Measurements from ENCODE around the gene IFI27.

The IFI27 gene

GRCh38 chr14:94103554-94104150, 6.9 kb upstream of the IFI27 start:
- DNase-seq: no peak

DNA sequence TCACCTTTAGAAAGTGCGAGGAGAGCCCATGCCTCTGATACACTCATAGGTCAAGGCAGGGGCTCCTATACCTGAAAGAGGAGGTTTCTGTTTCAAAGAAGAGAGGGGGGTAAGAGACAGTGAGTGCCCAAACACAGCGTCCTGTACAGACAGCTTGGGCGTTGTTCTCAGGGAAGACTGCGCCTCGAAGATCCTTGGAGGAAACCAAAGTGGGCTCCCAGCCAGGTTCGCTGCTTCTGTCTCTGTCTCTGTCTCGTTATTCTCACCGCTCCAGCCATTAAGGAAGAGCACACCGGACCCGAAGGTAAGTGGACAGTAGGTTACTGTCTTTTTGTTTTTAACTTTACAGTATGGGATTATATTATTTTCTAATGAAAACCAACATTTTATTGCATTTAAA, 5.8 kb upstream of the IFI27 start:
- no peak for DNase-seq

GRCh38 chr14:94109915-94110250, 653 bp upstream of the IFI27 start:
- DNase-seq: no peak

DNA sequence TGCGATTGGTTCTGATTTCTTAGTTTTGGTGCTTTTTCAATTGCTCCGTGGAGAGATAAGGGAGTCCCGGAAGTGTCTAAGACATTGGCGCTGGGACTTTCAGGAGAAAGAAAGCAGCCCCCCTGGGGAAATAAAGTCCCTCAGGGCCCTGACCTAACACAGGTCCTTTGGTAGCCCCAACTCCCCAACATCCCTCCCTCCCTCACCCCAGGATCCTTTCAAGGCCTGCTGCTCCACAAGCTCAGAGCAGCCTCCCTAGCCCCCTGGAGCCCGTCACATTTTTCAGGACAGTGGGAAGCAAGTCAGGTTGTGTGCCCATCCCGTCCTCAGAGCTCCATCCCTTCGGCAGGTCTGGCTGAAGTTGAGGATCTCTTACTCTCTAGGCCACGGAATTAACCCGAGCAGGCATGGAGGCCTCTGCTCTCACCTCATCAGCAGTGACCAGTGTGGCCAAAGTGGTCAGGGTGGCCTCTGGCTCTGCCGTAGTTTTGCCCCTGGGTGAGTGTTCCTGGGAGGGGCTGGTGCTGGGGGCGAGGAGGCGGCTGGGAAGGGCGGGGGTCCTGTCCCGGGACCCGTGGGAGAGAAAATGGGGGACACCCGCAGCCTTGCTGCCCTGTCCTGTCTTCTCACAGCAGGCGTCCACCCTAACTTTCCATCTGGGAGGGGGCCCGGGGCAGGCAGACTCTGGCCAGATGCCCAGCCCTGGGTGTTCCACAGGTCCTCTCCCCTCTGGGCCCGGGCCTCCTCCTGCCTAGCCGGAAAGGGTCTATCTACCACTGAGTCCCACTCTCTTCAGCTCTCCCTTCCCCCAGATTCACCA, 950 bp downstream of the IFI27 start:
- DNase-seq: no peak

GRCh38 chr14:94112513-94113063, 2.1 kb downstream of the IFI27 start:
- no peak for DNase-seq

DNA sequence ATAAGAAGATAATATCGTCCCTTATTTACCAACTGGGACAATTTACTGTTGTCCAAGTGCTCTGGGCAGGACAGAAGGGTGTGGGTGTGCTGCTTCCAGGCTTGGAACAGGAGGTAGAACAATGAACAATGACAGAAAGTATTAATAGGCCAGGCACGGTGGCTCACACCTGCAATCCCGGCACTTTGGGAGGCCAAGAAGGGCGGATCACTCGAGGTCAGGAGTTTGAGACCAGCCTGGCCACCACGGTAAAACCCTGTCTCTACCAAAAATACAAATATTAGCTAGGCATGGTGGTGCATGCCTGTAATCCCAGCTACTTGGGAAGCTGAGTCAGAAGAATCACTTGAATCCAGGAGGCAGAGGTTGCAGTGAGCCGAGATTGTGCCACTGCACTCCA, 2.5 kb downstream of the IFI27 start:
- no peak for DNase-seq

DNA sequence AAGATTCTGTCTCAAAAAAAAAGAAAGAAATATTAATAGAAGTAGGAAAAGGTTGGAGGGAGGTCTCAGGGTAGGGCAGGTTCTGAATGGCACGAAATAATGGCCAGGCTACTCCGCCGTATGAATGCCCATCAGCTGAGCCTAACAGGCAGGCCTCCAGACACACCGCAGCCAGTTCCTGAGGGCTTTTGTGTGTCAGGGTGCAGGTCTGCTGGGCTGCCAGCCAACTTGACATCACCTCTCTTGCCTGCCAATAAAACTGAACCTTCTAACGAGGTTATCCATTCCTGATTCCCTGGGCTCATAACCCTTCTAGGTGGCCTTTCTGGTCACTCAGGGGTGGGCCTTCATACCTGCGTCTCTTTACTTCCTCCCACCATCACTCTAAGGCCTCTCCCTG, 3.0 kb downstream of the IFI27 start:
- DNase-seq: no peak

- no peak for DNase-seq
Observed at GRCh38 chr14:94113908-94114588, 3.5 kb downstream of the IFI27 start.

DNA sequence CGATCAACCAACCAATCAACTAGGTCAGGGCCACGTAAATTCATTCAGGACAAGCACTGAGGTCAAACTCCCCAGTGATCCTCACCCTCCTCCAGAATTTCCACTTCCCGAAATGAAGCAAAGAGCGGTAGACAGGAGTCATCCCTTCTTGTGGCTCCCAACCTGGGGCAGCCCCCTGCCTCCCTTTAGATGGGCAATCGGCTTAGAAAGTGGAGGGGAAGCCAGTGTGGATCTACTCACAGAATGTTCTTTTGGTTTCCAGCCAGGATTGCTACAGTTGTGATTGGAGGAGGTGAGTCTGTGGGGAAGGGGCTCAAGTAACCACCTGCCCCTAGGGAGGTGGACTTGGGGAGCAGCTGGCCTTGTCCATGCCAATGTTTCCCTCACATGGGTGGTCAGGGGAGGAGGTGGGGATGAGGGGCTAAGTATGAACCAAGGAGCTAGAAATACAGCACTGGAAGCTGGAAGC, 4.1 kb downstream of the IFI27 start:
- DNase-seq: no peak

GRCh38 chr14:94115058-94115591, 4.6 kb downstream of the IFI27 start:
- no peak for DNase-seq

DNA sequence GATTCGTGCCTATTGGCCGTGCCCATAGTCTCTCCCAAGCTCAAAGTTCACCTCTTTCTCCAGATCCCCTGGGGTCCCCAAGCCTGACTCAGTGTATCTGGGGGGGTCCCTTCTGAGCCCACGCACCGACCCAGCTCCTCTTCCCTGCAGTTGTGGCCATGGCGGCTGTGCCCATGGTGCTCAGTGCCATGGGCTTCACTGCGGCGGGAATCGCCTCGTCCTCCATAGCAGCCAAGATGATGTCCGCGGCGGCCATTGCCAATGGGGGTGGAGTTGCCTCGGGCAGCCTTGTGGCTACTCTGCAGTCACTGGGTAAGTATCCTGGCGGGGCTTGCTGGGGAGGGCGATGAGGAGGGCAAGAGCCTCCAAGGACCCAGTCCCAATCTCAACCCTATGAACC, 5.1 kb downstream of the IFI27 start:
- no peak for DNase-seq

DNA sequence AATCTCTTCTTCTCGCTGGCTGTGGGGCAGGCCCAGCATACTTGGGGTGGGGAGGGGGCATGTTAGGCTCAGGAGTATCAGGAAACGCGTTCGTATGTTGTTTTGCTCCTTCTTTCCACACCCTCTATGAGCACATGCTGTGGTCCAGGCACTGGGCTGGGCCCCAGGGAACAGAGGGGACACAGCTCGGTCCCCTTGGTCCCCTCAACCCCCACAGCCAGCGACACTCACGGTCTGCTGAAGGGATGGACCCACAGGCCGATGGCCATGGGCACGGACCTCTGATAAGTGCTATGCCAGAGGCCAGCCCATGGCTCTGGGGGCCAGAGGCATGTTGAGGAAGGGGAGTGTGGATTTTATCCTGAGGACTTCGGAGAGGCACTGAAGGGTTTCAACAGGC, 6.2 kb downstream of the IFI27 start:
- DNase-seq: no peak

DNA sequence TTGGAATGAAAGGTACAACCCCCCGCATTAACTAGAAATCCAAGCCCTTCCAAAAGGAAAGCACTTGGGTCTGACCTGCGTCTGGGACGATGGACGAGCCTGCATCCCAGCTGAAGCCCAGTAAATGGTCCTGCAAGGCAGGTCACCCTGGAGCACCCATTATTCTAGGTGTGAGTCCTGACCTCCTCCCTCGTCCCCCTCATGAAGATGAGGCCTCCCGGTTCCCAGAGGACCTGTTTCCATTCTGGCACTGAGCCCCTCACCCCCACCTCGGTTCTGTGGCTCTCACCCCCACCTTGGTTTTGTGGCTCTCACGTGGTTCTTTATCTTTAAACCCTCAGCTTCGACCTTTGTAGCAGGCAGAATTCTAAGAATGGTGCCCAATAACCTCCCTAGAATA, 7.3 kb downstream of the IFI27 start:
- no peak for DNase-seq

GRCh38 chr14:94119071-94119470, 8.5 kb downstream of the IFI27 start:
- DNase-seq: no peak

DNA sequence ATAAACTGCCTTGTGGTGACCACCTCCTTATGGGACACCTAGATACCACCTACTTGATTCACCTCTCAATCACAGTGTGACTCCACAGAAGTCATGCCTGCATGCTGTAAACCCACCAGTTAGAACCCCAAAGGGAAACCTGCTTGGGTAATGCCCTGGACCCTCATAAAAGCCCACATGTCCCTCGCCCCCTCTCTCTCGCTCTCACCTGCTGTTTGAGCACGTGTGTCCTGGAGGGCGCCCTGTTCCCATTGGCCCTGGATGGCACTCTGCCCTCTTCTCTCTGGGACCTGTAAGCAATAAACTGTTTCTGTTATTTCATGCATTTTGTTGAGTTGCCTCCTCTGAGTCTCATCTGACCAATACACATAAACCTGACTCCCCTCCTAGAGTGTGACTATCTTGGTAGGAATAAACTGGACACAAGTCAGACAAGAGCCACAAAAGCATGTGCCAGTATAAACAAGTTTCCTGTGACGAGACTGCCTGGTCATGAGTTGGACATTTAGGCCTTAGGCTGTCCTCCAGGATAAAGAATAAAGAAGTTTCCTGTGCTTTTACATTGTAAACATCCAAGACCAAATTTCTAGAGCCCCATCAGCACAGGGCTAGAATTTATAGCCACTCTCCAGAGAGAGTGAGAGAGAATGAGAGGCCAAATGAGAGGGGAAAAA, 10.3 kb downstream of the IFI27 start:
- DNase-seq: no peak

GRCh38 chr14:94121485-94121884, 10.9 kb downstream of the IFI27 start:
- no peak for DNase-seq

DNA sequence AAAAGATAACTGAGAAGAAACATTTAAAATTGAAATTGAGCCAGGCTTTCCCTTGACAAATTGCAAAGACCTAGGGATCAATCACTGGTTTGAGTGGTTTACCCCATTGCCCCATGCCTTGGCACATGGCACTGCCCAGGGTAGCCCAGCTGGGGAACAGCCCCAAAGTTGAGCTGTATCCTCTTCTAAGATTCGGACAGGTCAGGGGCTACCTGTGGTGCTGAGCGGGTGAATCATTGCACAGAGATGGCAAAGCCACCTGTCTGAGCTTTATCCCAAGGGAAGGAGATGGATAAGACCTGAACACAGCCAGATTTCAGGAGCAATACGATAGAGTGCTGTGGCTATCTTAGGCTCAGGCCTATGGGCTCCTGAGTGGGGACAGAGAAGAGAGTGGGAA, 11.9 kb downstream of the IFI27 start:
- DNase-seq: no peak

- DNase-seq: no peak
Observed at GRCh38 chr14:94123296-94123695, 12.8 kb downstream of the IFI27 start.

GRCh38 chr14:94123868-94124267, 13.3 kb downstream of the IFI27 start:
- DNase-seq: no peak

DNA sequence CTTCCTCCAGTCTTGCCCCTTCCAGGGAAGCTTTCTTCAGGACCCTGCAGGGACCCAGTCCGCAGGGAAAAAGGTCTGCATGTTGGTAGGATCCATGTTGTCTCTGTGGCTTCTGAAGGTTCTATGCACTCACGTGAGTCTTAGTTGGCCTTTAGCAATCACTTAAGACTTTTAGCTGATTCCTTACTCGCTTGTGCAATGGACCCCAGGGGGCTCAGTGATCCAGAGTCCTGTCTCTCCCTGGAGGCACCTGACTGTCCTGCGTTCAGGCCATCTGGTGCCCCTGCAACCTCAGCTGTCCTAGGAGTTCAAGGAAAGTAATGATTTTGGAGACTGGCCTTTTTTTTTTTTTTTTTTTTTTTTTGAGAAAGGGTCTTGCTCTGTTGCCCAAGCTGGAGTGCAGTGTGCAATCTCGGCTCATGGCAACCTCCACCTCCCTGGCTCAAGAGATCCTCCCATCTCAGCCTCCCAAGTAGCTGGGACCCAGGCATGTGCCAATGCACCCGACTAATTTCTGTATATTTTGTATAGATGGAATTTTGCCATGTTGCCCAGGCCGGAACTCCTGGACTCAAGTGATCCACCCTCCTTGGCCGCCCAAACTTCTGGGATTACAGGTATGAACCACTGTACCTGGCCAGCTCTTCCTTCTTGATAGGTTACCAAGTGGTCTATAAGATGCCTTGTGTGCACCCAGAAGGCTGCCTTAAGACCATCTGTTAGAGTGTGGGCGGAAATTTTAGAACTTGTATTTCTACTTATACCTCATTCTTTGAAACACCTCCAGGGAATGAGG, 14.2 kb downstream of the IFI27 start:
- DNase-seq: no peak

DNA sequence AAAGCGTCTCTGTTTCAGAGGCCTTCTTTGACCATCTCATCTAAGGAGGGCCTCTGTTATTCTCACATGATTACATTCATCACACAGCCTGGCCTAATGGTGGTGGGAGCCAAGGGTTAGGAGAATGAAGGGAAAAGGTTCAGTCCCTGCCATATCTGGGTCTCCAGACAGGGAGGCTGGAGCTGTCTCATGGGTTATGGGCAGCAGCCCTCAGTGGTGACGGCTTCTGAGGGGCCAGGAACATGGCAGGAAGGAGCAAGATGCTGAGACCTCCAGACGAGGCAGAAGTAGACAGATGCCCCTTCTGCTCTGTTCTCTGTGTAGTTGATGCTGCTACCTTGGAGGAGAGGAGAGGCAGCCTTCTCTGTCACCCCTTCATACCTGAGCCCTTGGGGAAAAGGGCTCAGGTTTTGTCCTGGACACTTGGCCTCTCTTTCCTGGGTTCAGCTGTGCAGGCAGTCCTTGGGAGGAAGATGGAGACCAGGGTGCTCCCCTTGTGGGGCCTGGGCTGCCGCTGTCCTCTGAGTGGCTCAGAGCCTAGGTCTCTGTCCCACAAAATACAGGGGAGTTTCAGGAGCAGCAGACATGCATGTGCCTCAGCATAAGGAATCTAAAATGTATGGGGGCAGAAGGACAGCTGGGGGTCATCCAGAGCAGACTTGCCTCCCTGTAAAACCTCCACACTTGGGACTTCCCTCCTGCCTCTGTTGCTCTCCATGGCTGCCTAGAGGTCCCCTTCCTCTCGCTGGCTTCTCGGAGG, 15.3 kb downstream of the IFI27 start:
- no peak for DNase-seq

DNA sequence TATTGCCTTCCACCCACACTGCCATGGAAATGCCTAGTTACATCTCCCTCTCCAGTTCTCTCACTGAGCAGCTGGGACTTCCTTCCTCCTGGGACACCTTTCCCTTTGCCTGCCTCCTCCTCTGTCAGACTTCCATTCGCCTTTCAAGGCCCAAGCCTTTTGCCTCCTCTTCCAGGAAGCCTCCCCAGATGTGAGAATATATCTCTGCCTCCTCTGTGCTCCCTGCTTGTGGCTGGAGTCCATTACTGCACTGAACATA, 15.8 kb downstream of the IFI27 start:
- no peak for DNase-seq

All from CD4-positive, alpha-beta T cell treated with Interleukin-4 for 4 hours (primary cell).